Measurements from ENCODE around the gene GGTA1. TPM values are rescaled to one million over a fixed set of nuclear protein-coding genes. Genes with fewer than 3 reads are reported as not detected.

GGTA1 gene
- total and polyA plus RNA-seq, 9 of the 15 experiments (the other 6 are each of a cell fraction or from before 2014, with no cell fraction given): 0.04 to 0.15 TPM; not detected in 7

DNA sequence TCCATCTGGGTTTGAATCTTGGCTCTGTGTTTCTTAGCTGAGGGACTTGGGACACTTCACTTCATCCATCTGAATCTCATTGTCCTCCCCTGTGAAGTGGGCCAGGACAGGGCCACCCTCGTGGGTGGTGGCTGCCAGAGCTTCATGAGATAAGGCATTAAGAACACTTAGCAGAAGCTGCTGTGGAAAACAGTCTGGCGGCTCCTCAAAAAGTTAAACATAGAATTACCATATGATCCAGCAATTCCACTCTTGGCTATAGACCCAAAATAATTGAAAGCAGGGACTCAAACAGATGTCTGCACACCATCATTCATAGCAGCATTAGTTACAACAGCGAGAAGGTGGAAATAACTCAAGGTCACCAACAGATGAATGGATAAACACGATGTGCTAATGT, 42.4 kb upstream of the GGTA1 start (continued):
- TF ChIP-seq CBX3 (IDR thresholded peaks at IDR 0.05; ENCODE audit: borderline replicate concordance in 1 of 2, low read length in 2 of 2): no peak
- no peak for TF ChIP-seq CTBP1 (IDR thresholded peaks at IDR 0.05; ENCODE audit: borderline replicate concordance)
- TF ChIP-seq ETV5 (CRISPR knock-in tag; IDR thresholded peaks at IDR 0.05; ENCODE audit: low read depth): no peak
- TF ChIP-seq, protein P1, sequence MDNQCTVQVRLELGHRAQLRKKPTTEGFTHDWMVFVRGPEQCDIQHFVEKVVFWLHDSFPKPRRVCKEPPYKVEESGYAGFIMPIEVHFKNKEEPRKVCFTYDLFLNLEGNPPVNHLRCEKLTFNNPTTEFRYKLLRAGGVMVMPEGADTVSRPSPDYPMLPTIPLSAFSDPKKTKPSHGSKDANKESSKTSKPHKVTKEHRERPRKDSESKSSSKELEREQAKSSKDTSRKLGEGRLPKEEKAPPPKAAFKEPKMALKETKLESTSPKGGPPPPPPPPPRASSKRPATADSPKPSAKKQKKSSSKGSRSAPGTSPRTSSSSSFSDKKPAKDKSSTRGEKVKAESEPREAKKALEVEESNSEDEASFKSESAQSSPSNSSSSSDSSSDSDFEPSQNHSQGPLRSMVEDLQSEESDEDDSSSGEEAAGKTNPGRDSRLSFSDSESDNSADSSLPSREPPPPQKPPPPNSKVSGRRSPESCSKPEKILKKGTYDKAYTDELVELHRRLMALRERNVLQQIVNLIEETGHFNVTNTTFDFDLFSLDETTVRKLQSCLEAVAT (IDR thresholded peaks at IDR 0.05): no peak
- no peak for TF ChIP-seq HNRNPL (IDR thresholded peaks at IDR 0.05; ENCODE audit: low read depth, low read length)
- no peak for TF ChIP-seq GABPB2 (CRISPR knock-in tag; conservative IDR thresholded peaks at IDR 0.05)
- TF ChIP-seq RFX5 (IDR thresholded peaks at IDR 0.05; ENCODE audit: low read depth, low read length): no peak
- TF ChIP-seq ZNF764 (CRISPR knock-in tag; IDR thresholded peaks at IDR 0.05; ENCODE audit: low read depth): no peak
- no peak for TF ChIP-seq ZNF347 (CRISPR knock-in tag; IDR thresholded peaks at IDR 0.05; ENCODE audit: low read depth)

DNA sequence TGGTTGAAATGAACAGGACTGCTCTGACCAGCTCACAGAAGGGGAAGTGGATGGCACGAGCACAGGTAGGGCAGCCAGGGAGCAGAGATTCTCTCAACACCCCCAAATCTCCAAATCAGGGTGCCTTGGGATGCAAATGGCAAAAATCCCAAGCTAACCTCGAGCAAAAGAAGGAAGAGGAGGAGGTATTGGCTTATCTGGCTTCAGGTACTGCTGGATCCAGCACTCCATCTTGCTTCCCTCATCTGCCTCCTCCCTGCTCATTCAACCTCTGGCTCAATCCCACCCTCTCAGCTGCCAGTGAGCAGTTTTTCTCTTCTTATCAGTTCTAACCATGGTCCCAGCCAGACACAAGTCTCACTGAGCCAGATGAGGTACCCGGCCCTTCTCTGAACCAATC, 41.6 kb upstream of the GGTA1 start:
- intact Hi-C loops (cut with micrococcal nuclease): no loop called here
- TF ChIP-seq BRD4 (IDR thresholded peaks at IDR 0.05) (no peak), CREB1 (IDR thresholded peaks at IDR 0.05) (no peak), CREB1 (CRISPR knock-in tag; IDR thresholded peaks at IDR 0.05) (no peak), MAFK (IDR thresholded peaks at IDR 0.05; ENCODE audit: low read length) (no peak), HIVEP1 (CRISPR knock-in tag; IDR thresholded peaks at IDR 0.05) (no peak)
- TF ChIP-seq, protein P2, sequence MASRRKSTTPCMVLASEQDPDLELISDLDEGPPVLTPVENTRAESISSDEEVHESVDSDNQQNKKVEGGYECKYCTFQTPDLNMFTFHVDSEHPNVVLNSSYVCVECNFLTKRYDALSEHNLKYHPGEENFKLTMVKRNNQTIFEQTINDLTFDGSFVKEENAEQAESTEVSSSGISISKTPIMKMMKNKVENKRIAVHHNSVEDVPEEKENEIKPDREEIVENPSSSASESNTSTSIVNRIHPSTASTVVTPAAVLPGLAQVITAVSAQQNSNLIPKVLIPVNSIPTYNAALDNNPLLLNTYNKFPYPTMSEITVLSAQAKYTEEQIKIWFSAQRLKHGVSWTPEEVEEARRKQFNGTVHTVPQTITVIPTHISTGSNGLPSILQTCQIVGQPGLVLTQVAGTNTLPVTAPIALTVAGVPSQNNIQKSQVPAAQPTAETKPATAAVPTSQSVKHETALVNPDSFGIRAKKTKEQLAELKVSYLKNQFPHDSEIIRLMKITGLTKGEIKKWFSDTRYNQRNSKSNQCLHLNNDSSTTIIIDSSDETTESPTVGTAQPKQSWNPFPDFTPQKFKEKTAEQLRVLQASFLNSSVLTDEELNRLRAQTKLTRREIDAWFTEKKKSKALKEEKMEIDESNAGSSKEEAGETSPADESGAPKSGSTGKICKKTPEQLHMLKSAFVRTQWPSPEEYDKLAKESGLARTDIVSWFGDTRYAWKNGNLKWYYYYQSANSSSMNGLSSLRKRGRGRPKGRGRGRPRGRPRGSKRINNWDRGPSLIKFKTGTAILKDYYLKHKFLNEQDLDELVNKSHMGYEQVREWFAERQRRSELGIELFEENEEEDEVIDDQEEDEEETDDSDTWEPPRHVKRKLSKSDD (conservative IDR thresholded peaks at IDR 0.05; ENCODE audit: low read length): no peak
- TF ChIP-seq, protein P3, sequence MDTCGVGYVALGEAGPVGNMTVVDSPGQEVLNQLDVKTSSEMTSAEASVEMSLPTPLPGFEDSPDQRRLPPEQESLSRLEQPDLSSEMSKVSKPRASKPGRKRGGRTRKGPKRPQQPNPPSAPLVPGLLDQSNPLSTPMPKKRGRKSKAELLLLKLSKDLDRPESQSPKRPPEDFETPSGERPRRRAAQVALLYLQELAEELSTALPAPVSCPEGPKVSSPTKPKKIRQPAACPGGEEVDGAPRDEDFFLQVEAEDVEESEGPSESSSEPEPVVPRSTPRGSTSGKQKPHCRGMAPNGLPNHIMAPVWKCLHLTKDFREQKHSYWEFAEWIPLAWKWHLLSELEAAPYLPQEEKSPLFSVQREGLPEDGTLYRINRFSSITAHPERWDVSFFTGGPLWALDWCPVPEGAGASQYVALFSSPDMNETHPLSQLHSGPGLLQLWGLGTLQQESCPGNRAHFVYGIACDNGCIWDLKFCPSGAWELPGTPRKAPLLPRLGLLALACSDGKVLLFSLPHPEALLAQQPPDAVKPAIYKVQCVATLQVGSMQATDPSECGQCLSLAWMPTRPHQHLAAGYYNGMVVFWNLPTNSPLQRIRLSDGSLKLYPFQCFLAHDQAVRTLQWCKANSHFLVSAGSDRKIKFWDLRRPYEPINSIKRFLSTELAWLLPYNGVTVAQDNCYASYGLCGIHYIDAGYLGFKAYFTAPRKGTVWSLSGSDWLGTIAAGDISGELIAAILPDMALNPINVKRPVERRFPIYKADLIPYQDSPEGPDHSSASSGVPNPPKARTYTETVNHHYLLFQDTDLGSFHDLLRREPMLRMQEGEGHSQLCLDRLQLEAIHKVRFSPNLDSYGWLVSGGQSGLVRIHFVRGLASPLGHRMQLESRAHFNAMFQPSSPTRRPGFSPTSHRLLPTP (IDR thresholded peaks at IDR 0.05; ENCODE audit: borderline replicate concordance, extremely low read depth, insufficient read length): no peak

More for the DNA sequence above, 41.6 kb upstream of the GGTA1 start:
- H2AFZ ChIP-seq (ENCODE audit: low read depth, low read length): no peak overlapping the region
- H3K27ac ChIP-seq (ENCODE audit: extremely low read depth, low read depth, low read length): no peak overlapping the region
- H3K9me3 ChIP-seq (replicated peaks; ENCODE audit: control insufficient read depth, insufficient read depth, low read depth, low read length): no peaks in the 10 kb centered on the region
- ChIA-PET POLR2A (interaction anchor here (0.7 kb wide), 1 partner anchor 10 kb away, joined by 3 read pairs; no protein-coding TSS in a partner anchor), CTCF (ENCODE audit: low intra/inter-chr PET ratio) (no interaction called here)
- no peaks in the 10 kb centered on the region for H3K36me3 ChIP-seq (ENCODE audit: control insufficient read depth, insufficient read depth, low read length)
- ATAC-seq: no peak
- in situ Hi-C loops (cut with MboI): no loop called here
- H3K27me3 ChIP-seq (ENCODE audit: control insufficient read depth in 2 of 2, insufficient read depth in 2 of 2, low read length in 2 of 2): peaks cover 3 to 25% of the 10 kb centered on the region in 2 experiments; a peak in 4 of 5 replicates
- DNase-seq (ENCODE audit: extremely low read depth in 1 of 4, low spot score in 3 of 4): no peak
- H3K4me3 ChIP-seq: no peak overlapping the region
- no peaks in the 10 kb centered on the region for H3K9me1 ChIP-seq (ENCODE audit: control insufficient read depth, insufficient read depth, low read length)
- no peak overlapping the region for H3K9ac ChIP-seq (ENCODE audit: insufficient read depth in 1 of 2, low read depth in 2 of 2, low read length in 2 of 2)
- H3K79me2 ChIP-seq (ENCODE audit: control insufficient read depth, insufficient read depth, low read length): no peaks in the 10 kb centered on the region
- H3K4me2 ChIP-seq (ENCODE audit: insufficient read depth, low read length): no peak overlapping the region
- FAIRE-seq: no peak
- BruUV-seq (replicated peaks): no TSS peak
- peaks cover 0 to 12% of the 10 kb centered on the region in 2 experiments; a peak in 2 of 5 replicates for H3K4me1 ChIP-seq (replicated peaks in 1 of 2; ENCODE audit: control insufficient read depth in 2 of 2, insufficient read depth in 2 of 2, low read length in 2 of 2)
- WGBS (ENCODE audit: insufficient coverage, low coverage, missing lambda C conversion rate): 3% methylated on average over 3 of the region's 3 CpGs
- no peaks in the 10 kb centered on the region for H4K20me1 ChIP-seq (replicated peaks; ENCODE audit: control insufficient read depth, insufficient read depth, low read length)
